H1 (cell line): Measurements from ENCODE around the gene SLC13A2. TPM values are rescaled to one million over a fixed set of nuclear protein-coding genes. Genes with fewer than 3 reads are reported as not detected.

ENCODE experiments used
- CTCF ChIA-PET: fragments of 300-600 bp; sonication (Branson Sonifier 250); formaldehyde crosslinking; loops from one replicate; lab custom pipeline; 2021; ENCODE audit not compliant: partially characterized antibody; lab: Charles Lee
- POLR2A ChIA-PET: fragments of 300-600 bp; sonication (Branson Sonifier 250); formaldehyde crosslinking; loops from one replicate; lab custom pipeline; 2021; ENCODE audit warnings: inconsistent platforms; ENCODE audit not compliant: partially characterized antibody; lab: Charles Lee
- DNase-seq, 2 experiments: peaks; one replicate each; pipeline versions ENCODE4 v3.0.0 to v3.0.0-alpha.2; 2010 to 2022; ENCODE audit warnings: low spot score in 2 of 2, low read depth in 1 of 2, mixed read lengths in 1 of 2
- FAIRE-seq: peaks from 2 replicates; lab custom pipeline; 2011; peaks lifted over from hg19 to GRCh38; lab: Jason Lieb, UNC
- H2AFZ ChIP-seq: 2 replicates; pipeline ENCODE4 v1.8.1; 2012; ENCODE audit warnings: low read length, inconsistent platforms
- H2AK5ac ChIP-seq: 2 replicates; pipeline ENCODE4 v1.6.1; 2013; ENCODE audit warnings: low read depth, low read length
- H2BK120ac ChIP-seq: replicated peaks from 2 replicates; pipeline ENCODE3; 2013; ENCODE audit warnings: low read depth, low read length, inconsistent platforms
- H2BK12ac ChIP-seq: 2 replicates; pipeline ENCODE4 v1.6.1; 2013; ENCODE audit warnings: low read depth, low read length
- H2BK15ac ChIP-seq: 2 replicates; pipeline ENCODE4 v1.6.1; 2013; ENCODE audit warnings: low read length
- H2BK20ac ChIP-seq: 2 replicates; pipeline ENCODE4 v1.6.1; 2013; ENCODE audit warnings: low read length
- H2BK5ac ChIP-seq: 2 replicates; pipeline ENCODE4 v1.6.1; 2013; ENCODE audit warnings: low read depth, low read length
- H3K14ac ChIP-seq: 2 replicates; pipeline ENCODE4 v1.6.1; 2013; ENCODE audit warnings: inconsistent platforms; ENCODE audit not compliant: insufficient read length
- H3K18ac ChIP-seq: 2 replicates; pipeline ENCODE4 v1.6.1; 2013; ENCODE audit warnings: low read length; ENCODE audit errors: extremely low read depth
- H3K23ac ChIP-seq: 2 replicates; pipeline ENCODE4 v1.6.1; 2013; ENCODE audit warnings: inconsistent platforms; ENCODE audit not compliant: insufficient read length
- H3K23me2 ChIP-seq: 2 replicates; pipeline ENCODE4 v1.6.1; 2013; ENCODE audit warnings: low read depth, low read length
- H3K27ac ChIP-seq: 2 replicates; pipeline ENCODE4 v1.6.1; 2011; ENCODE audit warnings: low read depth, low read length, inconsistent platforms
- H3K27me3 ChIP-seq, 4 experiments: replicated peaks in 1 of 4; 1 replicate in 1 of 4; 2 replicates in 3 of 4; pipeline versions ENCODE4 v1.6.1 to v1.8.1; 2011 to 2013; ENCODE audit warnings: low read length in 3 of 4, mild to moderate bottlenecking in 3 of 4, inconsistent platforms in 2 of 4, mixed read lengths in 2 of 4, moderate library complexity in 1 of 4; ENCODE audit not compliant: control insufficient read depth in 3 of 4, insufficient read depth in 3 of 4; ENCODE audit errors: extremely low read depth in 1 of 4
- H3K36me3 ChIP-seq, 4 experiments: 2 replicates each; pipeline versions ENCODE4 v1.6.1 to v1.8.1; 2011 to 2013; ENCODE audit warnings: mild to moderate bottlenecking in 4 of 4, low read length in 3 of 4, moderate library complexity in 2 of 4, control low read depth in 1 of 4, inconsistent platforms in 1 of 4; ENCODE audit not compliant: insufficient read depth in 4 of 4, control insufficient read depth in 2 of 4
- H3K4ac ChIP-seq: replicated peaks from 2 replicates; pipeline ENCODE3; 2013; ENCODE audit warnings: low read length, low read depth, mixed read lengths, inconsistent platforms; ENCODE audit not compliant: insufficient read length
- H3K4me1 ChIP-seq, 4 experiments: replicated peaks in 1 of 4; 1 replicate in 1 of 4; 2 replicates in 3 of 4; pipeline versions ENCODE4 v1.6.1 to v1.8.1; 2011 to 2013; ENCODE audit warnings: low read length in 3 of 4, inconsistent platforms in 2 of 4, mixed read lengths in 1 of 4; ENCODE audit not compliant: insufficient read depth in 4 of 4, control insufficient read depth in 3 of 4
- H3K4me2 ChIP-seq, 2 experiments: 2 replicates each; pipeline versions ENCODE4 v1.6.1 to v1.8.1; 2011 to 2013; ENCODE audit warnings: low read depth in 2 of 2, low read length in 2 of 2, control low read depth in 1 of 2, inconsistent platforms in 1 of 2, mild to moderate bottlenecking in 1 of 2; ENCODE audit not compliant: insufficient read depth in 1 of 2
- H3K4me3 ChIP-seq, 4 experiments: fragments of 200-600, 300-600 bp in 1 of 4; sonication (generic), shearing (Covaris generic), sonication (Bioruptor Twin) in 1 of 4; 2 replicates each; pipeline versions ENCODE4 v1.5.1 to v1.8.1; 2011 to 2016; ENCODE audit warnings: low read length in 4 of 4, low read depth in 3 of 4, control low read depth in 2 of 4, inconsistent platforms in 2 of 4, mild to moderate bottlenecking in 2 of 4, mixed read lengths in 1 of 4, moderate library complexity in 1 of 4; ENCODE audit not compliant: insufficient read depth in 2 of 4; ENCODE audit errors: extremely low read depth in 1 of 4
- H3K56ac ChIP-seq: replicated peaks from 2 replicates; pipeline ENCODE3; 2013; ENCODE audit warnings: low read depth, mild to moderate bottlenecking, mixed read lengths, low read length, inconsistent platforms; ENCODE audit not compliant: insufficient read length
- H3K79me1 ChIP-seq: 2 replicates; pipeline ENCODE4 v1.6.1; 2013; ENCODE audit warnings: low read depth, low read length, control low read depth
- H3K79me2 ChIP-seq, 2 experiments: 2 replicates each; pipeline versions ENCODE4 v1.6.1 to v1.8.1; 2012 to 2013; ENCODE audit warnings: low read length in 2 of 2, mild to moderate bottlenecking in 2 of 2, inconsistent platforms in 1 of 2; ENCODE audit not compliant: insufficient read depth in 2 of 2, control insufficient read depth in 1 of 2
- H3K9ac ChIP-seq, 4 experiments: replicated peaks in 1 of 4; 1 replicate in 1 of 4; 2 replicates in 3 of 4; pipeline versions ENCODE4 v1.6.1 to v1.8.1; 2011 to 2013; ENCODE audit warnings: low read depth in 3 of 4, low read length in 3 of 4, control low read depth in 2 of 4, mild to moderate bottlenecking in 2 of 4, moderate library complexity in 2 of 4, inconsistent platforms in 1 of 4; ENCODE audit errors: extremely low read depth in 1 of 4
- H3K9me3 ChIP-seq, 2 experiments: 2 replicates each; pipeline versions ENCODE4 v1.6.1 to v1.8.1; 2012 to 2013; ENCODE audit warnings: mild to moderate bottlenecking in 2 of 2, moderate library complexity in 2 of 2, control low read depth in 1 of 2, inconsistent platforms in 1 of 2, low read depth in 1 of 2, low read length in 1 of 2, mixed read lengths in 1 of 2; ENCODE audit not compliant: insufficient read depth in 2 of 2
- H4K20me1 ChIP-seq, 2 experiments: replicated peaks in 1 of 2; 2 replicates each; pipeline versions ENCODE3 to v1.8.1; 2011 to 2013; ENCODE audit warnings: inconsistent platforms in 2 of 2, low read length in 2 of 2, mild to moderate bottlenecking in 1 of 2; ENCODE audit not compliant: insufficient read depth in 2 of 2, control insufficient read depth in 1 of 2
- H4K5ac ChIP-seq: 2 replicates; pipeline ENCODE4 v1.6.1; 2013; ENCODE audit warnings: low read length, low read depth, mixed read lengths, inconsistent platforms; ENCODE audit not compliant: insufficient read length
- H4K8ac ChIP-seq: 2 replicates; pipeline ENCODE4 v1.8.0; 2013; ENCODE audit warnings: mild to moderate bottlenecking, moderate library complexity, low read length, inconsistent platforms; ENCODE audit not compliant: insufficient read depth; ENCODE audit errors: extremely low read depth
- H4K91ac ChIP-seq: replicated peaks from 2 replicates; pipeline ENCODE3; 2013; ENCODE audit warnings: low read length, mixed read lengths, inconsistent platforms; ENCODE audit not compliant: insufficient read length
- BRCA1 ChIP-seq: IDR thresholded peaks from 2 replicates; pipeline ENCODE4 v1.6.1; 2012; ENCODE audit warnings: low read depth, low read length, improper control_type of control experiment
- CREB1 ChIP-seq: IDR thresholded peaks from 2 replicates; pipeline ENCODE4 v1.6.1; 2012; ENCODE audit warnings: inconsistent platforms
- CTBP2 ChIP-seq: IDR thresholded peaks from 2 replicates; pipeline ENCODE4 v1.7.0; 2011; ENCODE audit warnings: borderline replicate concordance, mild to moderate bottlenecking, moderate library complexity, mixed read lengths, low read length; ENCODE audit not compliant: insufficient read depth, insufficient read length
- EP300 ChIP-seq, 2 experiments: IDR thresholded peaks; 1 replicate in 1 of 2; 2 replicates in 1 of 2; pipeline ENCODE4 v1.6.1; 2011 to 2012; ENCODE audit warnings: low read depth in 2 of 2, low read length in 2 of 2, mild to moderate bottlenecking in 2 of 2, borderline replicate concordance in 1 of 2, inconsistent platforms in 1 of 2, moderate library complexity in 1 of 2
- FOSL1 ChIP-seq: IDR thresholded peaks from 2 replicates; pipeline ENCODE4 v1.6.1; 2011; ENCODE audit warnings: mild to moderate bottlenecking, low read depth, low read length, moderate library complexity; ENCODE audit not compliant: insufficient read depth
- JUND ChIP-seq: IDR thresholded peaks from 2 replicates; pipeline ENCODE4 v1.6.1; 2011; ENCODE audit warnings: mild to moderate bottlenecking, improper control_type of control experiment, low read length
- KDM5A ChIP-seq: fragments of 200-600 bp; IDR thresholded peaks from 2 replicates; pipeline ENCODE4 v1.7.1; 2012; ENCODE audit warnings: mild to moderate bottlenecking, low read length, inconsistent platforms, mixed read lengths
- PHF8 ChIP-seq: fragments of 200-600 bp; sonication (generic); conservative IDR thresholded peaks from 2 replicates; pipeline ENCODE4 v1.7.1; 2012; ENCODE audit warnings: low read depth, mild to moderate bottlenecking, inconsistent platforms, low read length, moderate library complexity
- POU5F1 ChIP-seq: IDR thresholded peaks from 2 replicates; pipeline ENCODE4 v1.6.1; 2011; ENCODE audit warnings: low read depth, mild to moderate bottlenecking, low read length, moderate library complexity
- RNF2 ChIP-seq: fragments of 200-900, 300-1000 bp; sonication (generic); IDR thresholded peaks from 2 replicates; pipeline ENCODE4 v1.7.1; 2016; ENCODE audit warnings: borderline replicate concordance, low read depth, mild to moderate bottlenecking, antibody characterized with exemption, low read length; ENCODE audit not compliant: poor library complexity, severe bottlenecking; ENCODE audit errors: missing control alignments
- SIRT6 ChIP-seq: IDR thresholded peaks from one replicate; pipeline ENCODE4 v1.7.1; 2012; ENCODE audit warnings: low read length, inconsistent platforms
- SP4 ChIP-seq: IDR thresholded peaks from 2 replicates; pipeline ENCODE4 v1.6.1; 2012; ENCODE audit warnings: low read length, inconsistent platforms
- SRF ChIP-seq: IDR thresholded peaks from 2 replicates; pipeline ENCODE4 v1.6.1; 2011; ENCODE audit warnings: mild to moderate bottlenecking, low read depth, low read length, moderate library complexity
- TCF12 ChIP-seq: IDR thresholded peaks from 2 replicates; pipeline ENCODE4 v1.6.1; 2011; ENCODE audit warnings: low read depth, mild to moderate bottlenecking, low read length
- TEAD4 ChIP-seq: IDR thresholded peaks from 2 replicates; pipeline ENCODE4 v1.6.1; 2012; ENCODE audit warnings: low read depth, low read length, inconsistent platforms, mixed read lengths
- WGBS, 2 experiments: shearing (Covaris generic) in 1 of 2; methylation state at CpG; one replicate each; pipeline versions ENCODE4 v1.1.6 to v1.1.7; 2013 to 2015; ENCODE audit warnings: low lambda C conversion rate in 2 of 2, mixed read lengths in 2 of 2, inconsistent platforms in 1 of 2, low coverage in 1 of 2, missing lambda C conversion rate in 1 of 2; ENCODE audit not compliant: insufficient replicate concordance in 2 of 2, insufficient coverage in 1 of 2, insufficient read length in 1 of 2; ENCODE audit errors: extremely low coverage in 1 of 2, missing lambda C conversion rate in 1 of 2; 5-methylcytosine and 5-hydroxymethylcytosine counted together
- polyA plus RNA-seq, 7 experiments: library from polyadenylated mRNA; depleted of rRNA in 3 of 7; stranded (reverse) in 5 of 7; unstranded in 2 of 7; fragments of >200 nt in 5 of 7; fragments of 200-250 nt in 2 of 7; gene quantifications; 1 replicate in 5 of 7; 2 replicates in 1 of 7; 4 replicates in 1 of 7; pipeline versions ENCODE4 v1.2.1 to v1.2.3, GENCODE V29; 2011 to 2013; ENCODE audit warnings: missing spikeins in 2 of 7, mixed read lengths in 2 of 7
- total RNA-seq: library from RNA; stranded (reverse); fragmentation: NEBNext Ultra II Directional; extraction: Animal tissue kit (Norgen Biotek cat#: 25700); gene quantifications from 2 replicates; pipeline ENCODE4 v1.2.1, GENCODE V29; 2021

Gene SLC13A2
- total and polyA plus RNA-seq, 2 of the 8 experiments (the other 6 are each of a cell fraction or from before 2014, with no cell fraction given): not detected

DNA sequence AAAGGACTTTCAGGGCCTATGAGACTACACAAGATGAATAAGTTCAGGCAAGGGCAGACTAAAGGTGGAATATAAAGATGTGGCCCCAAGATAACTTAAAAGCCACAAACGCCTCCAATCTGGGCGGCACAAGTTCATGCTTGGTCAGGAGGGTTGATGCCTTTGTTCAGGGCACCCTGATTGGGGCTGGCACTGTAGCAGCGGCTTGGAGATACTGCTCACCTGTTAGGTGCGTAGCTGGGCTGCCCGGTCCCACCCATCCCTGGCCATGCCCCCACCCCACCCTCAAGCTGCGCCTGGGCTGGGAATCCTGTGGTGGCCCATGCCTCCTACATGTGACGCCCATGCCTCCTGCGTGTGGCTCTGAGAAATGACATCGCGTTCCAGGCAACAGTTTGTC is 12.5 kb upstream of the SLC13A2 start:
- no peak overlapping the region for H2BK5ac ChIP-seq
- H3K4me3 ChIP-seq: no peak overlapping the region
- no peak overlapping the region for H3K18ac ChIP-seq
- H3K27me3 ChIP-seq: no peaks in the 10 kb centered on the region; a peak in 1 of 7 replicates
- 89% methylated on average over 10 of the region's 10 CpGs; no CpG with 5 or more reads in 1 of the 2 experiments for WGBS, 2 experiments
- no peak overlapping the region for H3K4me2 ChIP-seq
- no peak overlapping the region for H4K8ac ChIP-seq
- H3K9me3 ChIP-seq: peaks cover 0 to 9% of the 10 kb centered on the region in 2 experiments; a peak in 1 of 4 replicates
- CTCF ChIA-PET: interaction anchor here (0.6 kb wide), 2 partner anchors 16 to 79 kb away, joined by 3 to 4 read pairs; no protein-coding TSS in a partner anchor
- H4K91ac ChIP-seq: no peak overlapping the region
- POLR2A ChIA-PET: interaction anchor here (1.3 kb wide), 1 partner anchor 11 kb away, joined by 3 read pairs; no protein-coding TSS in a partner anchor
- H2BK120ac ChIP-seq: no peak overlapping the region
- no peaks in the 10 kb centered on the region for H4K20me1 ChIP-seq
- H3K23ac ChIP-seq: no peak overlapping the region
- no peaks in the 10 kb centered on the region for H3K79me1 ChIP-seq
- no peak for DNase-seq
- H2AK5ac ChIP-seq: no peak overlapping the region
- no peak overlapping the region for H3K27ac ChIP-seq
- no peak overlapping the region for H2BK20ac ChIP-seq
- no peak overlapping the region for H3K4ac ChIP-seq
- FAIRE-seq: no peak
- peaks cover 0 to under 1% (median 0%) of the 10 kb centered on the region in 4 experiments; a peak in 1 of 7 replicates for H3K4me1 ChIP-seq
- H3K14ac ChIP-seq: no peak overlapping the region
- H2BK15ac ChIP-seq: no peak overlapping the region
- no peaks in the 10 kb centered on the region for H3K23me2 ChIP-seq
- no peak overlapping the region for H3K9ac ChIP-seq
- no peaks in the 10 kb centered on the region for H3K79me2 ChIP-seq
- H2AFZ ChIP-seq: no peak overlapping the region
- no peak overlapping the region for H2BK12ac ChIP-seq
- no peaks in the 10 kb centered on the region for H3K36me3 ChIP-seq
- H3K56ac ChIP-seq: no peak overlapping the region
- H4K5ac ChIP-seq: no peak overlapping the region
- TF ChIP-seq JUND: no peak
- no peak for TF ChIP-seq KDM5A
- no peak for TF ChIP-seq CTBP2
- TF ChIP-seq SRF: no peak
- no peak for TF ChIP-seq SP4
- no peak for TF ChIP-seq TEAD4
- TF ChIP-seq BRCA1: no peak
- TF ChIP-seq FOSL1: no peak
- TF ChIP-seq PHF8: no peak
- no peak for TF ChIP-seq RNF2
- no peak for TF ChIP-seq TCF12
- no peak for TF ChIP-seq CREB1
- no peak for TF ChIP-seq POU5F1
- TF ChIP-seq SIRT6: no peak
- no peak for TF ChIP-seq EP300 (IDR thresholded peaks at IDR 0.05; ENCODE audit: borderline replicate concordance in 1 of 2, low read depth in 2 of 2, low read length in 2 of 2)
